ENCODE measurements around the gene OR2AG2. TPM values are rescaled to one million over a fixed set of nuclear protein-coding genes. Genes with fewer than 3 reads are reported as not detected.
A peak's percentile ranks its signal among the peaks of the same experiment; 100 is the strongest.
"Not testable (repeated sequence)": the region's sequence is repeated elsewhere in the genome, so short reads cannot be mapped to it uniquely, and the experiment has no call there.

Gene OR2AG2, protein sequence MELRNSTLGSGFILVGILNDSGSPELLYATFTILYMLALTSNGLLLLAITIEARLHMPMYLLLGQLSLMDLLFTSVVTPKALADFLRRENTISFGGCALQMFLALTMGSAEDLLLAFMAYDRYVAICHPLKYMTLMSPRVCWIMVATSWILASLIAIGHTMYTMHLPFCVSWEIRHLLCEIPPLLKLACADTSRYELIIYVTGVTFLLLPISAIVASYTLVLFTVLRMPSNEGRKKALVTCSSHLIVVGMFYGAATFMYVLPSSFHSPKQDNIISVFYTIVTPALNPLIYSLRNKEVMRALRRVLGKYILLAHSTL
- total RNA-seq, result under 0.01 TPM in 2 replicates

DNA sequence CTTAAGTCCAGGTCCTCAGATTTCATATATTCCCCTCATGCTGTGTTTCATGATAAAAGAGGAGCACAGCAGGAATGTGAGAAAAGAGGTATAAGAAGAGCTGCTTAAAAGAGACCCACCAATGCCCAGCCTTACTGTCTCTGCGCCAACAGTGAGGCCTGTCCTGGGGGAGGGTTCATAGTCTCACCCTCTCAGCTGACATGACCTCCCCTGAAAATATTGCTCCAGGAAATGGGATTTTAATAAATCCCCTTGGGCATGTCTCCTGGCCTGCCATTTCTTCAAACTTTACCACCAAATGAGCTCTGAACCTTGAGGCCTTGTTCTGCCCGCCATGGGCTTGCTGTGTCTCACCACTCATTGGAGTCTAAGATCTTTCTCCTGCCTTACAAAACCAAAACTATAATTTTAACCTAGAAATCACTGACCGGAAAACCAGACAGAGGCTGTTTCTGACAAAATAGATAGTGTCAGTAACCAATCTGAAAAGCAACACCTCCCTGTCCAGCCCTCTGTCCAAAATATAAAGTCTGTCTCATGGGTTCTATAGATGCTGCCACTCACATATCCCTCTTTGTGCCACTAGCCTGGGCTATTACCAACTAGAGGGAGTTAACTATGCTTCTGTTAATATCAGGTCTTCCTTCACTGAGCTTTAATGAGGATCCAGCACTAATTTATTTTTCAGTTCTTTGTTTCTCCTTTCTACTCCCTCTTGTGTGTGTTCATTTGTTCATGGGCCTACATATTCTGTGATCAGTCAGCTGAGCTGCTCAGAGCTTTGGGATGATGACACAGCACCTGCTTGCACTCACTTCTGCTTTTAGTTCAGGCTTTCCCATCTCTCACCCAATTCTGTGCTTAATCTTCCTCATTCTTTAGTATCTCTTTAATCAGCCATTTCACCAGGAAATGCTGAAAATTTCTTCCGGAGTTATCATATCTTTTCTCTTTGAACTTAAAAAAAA lies at the start of gene OR2AG2:
Gene OR2AG2 (minus strand): TSS at position 51 of the 968 bp plus-strand sequence. CDS start 3,019 bp downstream, outside the sequence.
- Histone ChIP-seq H3K27me3 (ENCODE audit: control insufficient read depth, insufficient read depth, low read length) (no peaks in the 10 kb centered on the region), H3K36me3 (ENCODE audit: control insufficient read depth, insufficient read depth, low read length) (no peaks in the 10 kb centered on the region), H3K4me3 (ENCODE audit: low read depth, low read length) (no peak within 1 kb of the TSS)
- TF ChIP-seq, protein P1, sequence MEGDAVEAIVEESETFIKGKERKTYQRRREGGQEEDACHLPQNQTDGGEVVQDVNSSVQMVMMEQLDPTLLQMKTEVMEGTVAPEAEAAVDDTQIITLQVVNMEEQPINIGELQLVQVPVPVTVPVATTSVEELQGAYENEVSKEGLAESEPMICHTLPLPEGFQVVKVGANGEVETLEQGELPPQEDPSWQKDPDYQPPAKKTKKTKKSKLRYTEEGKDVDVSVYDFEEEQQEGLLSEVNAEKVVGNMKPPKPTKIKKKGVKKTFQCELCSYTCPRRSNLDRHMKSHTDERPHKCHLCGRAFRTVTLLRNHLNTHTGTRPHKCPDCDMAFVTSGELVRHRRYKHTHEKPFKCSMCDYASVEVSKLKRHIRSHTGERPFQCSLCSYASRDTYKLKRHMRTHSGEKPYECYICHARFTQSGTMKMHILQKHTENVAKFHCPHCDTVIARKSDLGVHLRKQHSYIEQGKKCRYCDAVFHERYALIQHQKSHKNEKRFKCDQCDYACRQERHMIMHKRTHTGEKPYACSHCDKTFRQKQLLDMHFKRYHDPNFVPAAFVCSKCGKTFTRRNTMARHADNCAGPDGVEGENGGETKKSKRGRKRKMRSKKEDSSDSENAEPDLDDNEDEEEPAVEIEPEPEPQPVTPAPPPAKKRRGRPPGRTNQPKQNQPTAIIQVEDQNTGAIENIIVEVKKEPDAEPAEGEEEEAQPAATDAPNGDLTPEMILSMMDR (IDR thresholded peaks at IDR 0.05; ENCODE audit: insufficient read depth, low read length, severe bottlenecking), result no peak
- no peak for DNase-seq (ENCODE audit: low read depth)
- FAIRE-seq, result no peak

DNA sequence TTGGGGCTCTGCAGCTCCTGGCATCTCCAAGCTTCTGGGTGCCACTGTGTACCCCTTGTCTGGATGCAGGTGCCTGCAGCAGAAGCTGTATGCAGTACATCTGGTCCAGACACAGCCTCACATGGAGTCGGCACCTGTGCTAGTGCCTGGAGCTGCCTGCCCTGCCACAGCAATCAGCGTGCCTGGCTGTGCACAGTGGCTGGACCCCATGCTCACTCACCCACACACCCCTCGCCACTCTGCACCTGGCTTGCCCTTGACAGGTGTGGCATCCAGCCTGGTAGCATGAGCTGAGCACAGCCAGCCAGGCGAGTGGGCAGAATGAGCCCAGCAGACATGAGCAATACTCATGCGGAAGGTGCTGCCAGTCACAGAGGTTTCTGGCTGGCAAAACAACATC lies 47.2 kb upstream of the OR2AG2 start:
- no peak overlapping the region for H3K4me3 ChIP-seq (ENCODE audit: low read depth, low read length)
- no peaks in the 10 kb centered on the region for H3K36me3 ChIP-seq (ENCODE audit: control insufficient read depth, insufficient read depth, low read length)
- TF ChIP-seq, protein P1 (IDR thresholded peaks at IDR 0.05; ENCODE audit: insufficient read depth, low read length, severe bottlenecking), result no peak
- H3K27me3 ChIP-seq (ENCODE audit: control insufficient read depth, insufficient read depth, low read length), result no peaks in the 10 kb centered on the region
- FAIRE-seq (no peak), DNase-seq (ENCODE audit: low read depth) (no peak)

DNA sequence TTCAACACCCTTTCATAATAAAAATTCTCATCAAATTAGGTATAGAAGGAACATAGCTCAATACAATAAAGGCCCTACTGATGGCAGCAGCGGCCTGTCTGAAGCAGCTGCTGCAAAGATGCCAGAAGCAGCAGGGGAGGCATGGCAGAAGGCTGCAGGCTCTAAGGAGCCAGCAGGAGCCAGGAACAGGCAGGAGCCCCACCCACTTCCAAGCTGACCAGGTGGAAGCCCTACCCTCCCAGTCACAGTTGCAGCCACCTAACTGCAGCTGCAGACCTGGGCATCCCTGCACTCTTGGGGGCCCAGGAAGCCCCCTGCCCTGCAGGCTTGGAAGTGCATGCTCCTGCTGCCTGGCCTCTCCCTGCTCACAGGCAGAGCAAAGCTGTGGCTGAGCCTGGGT lies 45.9 kb upstream of the OR2AG2 start:
- Histone ChIP-seq H3K36me3 (ENCODE audit: control insufficient read depth, insufficient read depth, low read length) (no peaks in the 10 kb centered on the region), H3K27me3 (ENCODE audit: control insufficient read depth, insufficient read depth, low read length) (no peaks in the 10 kb centered on the region), H3K4me3 (ENCODE audit: low read depth, low read length) (no peak overlapping the region)
- FAIRE-seq (no peak), DNase-seq (ENCODE audit: low read depth) (no peak)
- TF ChIP-seq, protein P1 (IDR thresholded peaks at IDR 0.05; ENCODE audit: insufficient read depth, low read length, severe bottlenecking), result no peak

DNA sequence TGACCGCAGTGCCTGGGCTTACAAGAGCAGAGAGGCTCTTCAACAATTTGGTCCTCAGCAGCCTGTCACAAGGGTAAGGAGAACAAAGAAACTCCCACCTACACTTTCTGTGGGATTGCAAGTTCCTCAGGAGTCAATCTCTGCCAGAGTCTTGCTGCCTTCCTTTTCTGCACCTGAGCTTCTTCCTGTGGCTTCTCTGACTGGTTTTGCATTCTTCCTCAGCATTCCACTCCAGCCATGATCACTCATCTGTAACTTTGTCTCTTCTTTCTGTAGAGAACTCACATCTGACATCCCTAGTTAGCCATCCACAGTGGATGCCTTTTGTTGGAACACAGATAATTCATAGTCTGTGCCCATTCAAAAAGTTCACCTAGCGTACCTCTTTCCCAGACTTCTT lies 41.9 kb upstream of the OR2AG2 start:
- Histone ChIP-seq H3K36me3 (ENCODE audit: control insufficient read depth, insufficient read depth, low read length) (no peaks in the 10 kb centered on the region), H3K27me3 (ENCODE audit: control insufficient read depth, insufficient read depth, low read length) (no peaks in the 10 kb centered on the region), H3K4me3 (ENCODE audit: low read depth, low read length) (no peak overlapping the region)
- no peak for DNase-seq (ENCODE audit: low read depth)
- TF ChIP-seq, protein P1 (IDR thresholded peaks at IDR 0.05; ENCODE audit: insufficient read depth, low read length, severe bottlenecking), result no peak
- no peak for FAIRE-seq

DNA sequence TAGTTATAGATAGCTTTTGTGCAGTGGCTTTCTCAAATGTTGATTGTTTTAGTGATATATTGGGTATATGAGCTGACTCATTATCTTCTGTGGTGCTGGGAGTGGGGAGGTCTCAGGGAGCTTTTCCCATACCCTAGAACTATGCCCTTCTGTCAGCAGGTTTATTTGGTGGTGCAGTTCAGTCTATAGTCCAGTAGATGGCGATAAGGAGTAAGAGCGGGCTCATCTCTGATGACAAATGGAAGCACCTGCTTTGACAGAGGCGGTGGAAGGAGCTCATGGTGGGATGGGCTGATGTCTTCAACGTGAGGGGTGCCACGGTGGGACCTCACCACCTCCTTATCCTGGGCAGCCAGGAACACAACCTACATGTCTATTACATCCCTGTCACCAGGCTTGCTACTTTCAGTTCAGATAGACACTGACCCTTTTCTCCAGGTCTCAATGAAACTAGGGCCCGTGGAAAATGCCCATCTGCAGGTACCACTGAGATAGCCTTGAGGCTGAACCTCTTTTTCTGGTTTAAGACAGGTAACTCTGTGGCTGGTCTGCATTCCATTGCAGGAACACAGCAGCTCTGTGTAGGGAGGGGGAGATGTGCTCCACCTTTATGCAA lies 40.7 kb upstream of the OR2AG2 start:
- no peaks in the 10 kb centered on the region for H3K36me3 ChIP-seq (ENCODE audit: control insufficient read depth, insufficient read depth, low read length)
- TF ChIP-seq, protein P1 (IDR thresholded peaks at IDR 0.05; ENCODE audit: insufficient read depth, low read length, severe bottlenecking), result peak; percentile 94
- H3K4me3 ChIP-seq (ENCODE audit: low read depth, low read length), result no peak overlapping the region
- H3K27me3 ChIP-seq (ENCODE audit: control insufficient read depth, insufficient read depth, low read length), result no peaks in the 10 kb centered on the region
- peak; percentile 23 for FAIRE-seq
- DNase-seq (ENCODE audit: low read depth), result peak; percentile 50

DNA sequence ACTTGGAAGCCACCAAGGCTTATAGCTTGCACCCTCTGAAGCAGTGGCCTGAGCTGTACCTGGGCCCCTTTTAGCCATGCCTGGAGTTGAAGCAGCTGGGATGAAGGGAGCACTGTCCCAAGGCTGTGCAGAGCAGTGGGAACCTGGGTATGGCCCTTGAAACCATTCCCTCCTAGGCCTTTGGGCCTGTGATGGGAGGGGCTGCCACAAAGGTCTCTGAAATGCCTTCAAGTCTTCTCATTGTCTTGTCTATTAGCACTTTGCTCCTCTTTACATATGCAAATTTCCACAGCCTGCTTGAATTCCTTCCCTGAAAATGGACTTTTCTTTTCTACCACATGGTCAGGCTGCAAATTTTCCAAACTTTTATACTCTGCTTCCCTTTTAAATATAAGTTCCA lies 29.3 kb upstream of the OR2AG2 start:
- not testable (repeated sequence) for FAIRE-seq; H3K27me3 ChIP-seq (ENCODE audit: control insufficient read depth, insufficient read depth, low read length); H3K4me3 ChIP-seq (ENCODE audit: low read depth, low read length); DNase-seq (ENCODE audit: low read depth); H3K36me3 ChIP-seq (ENCODE audit: control insufficient read depth, insufficient read depth, low read length)

All from bronchial epithelial cell (primary cell).